ENCODE measurements around the gene SLC4A1. TPM values are rescaled to one million over a fixed set of nuclear protein-coding genes. Genes with fewer than 3 reads are reported as not detected.
A peak's percentile ranks its signal among the peaks of the same experiment; 100 is the strongest.

Gene SLC4A1
- total and polyA plus RNA-seq, 2 experiments from 2014 or later: not detected

- H3F3A ChIP-seq (replicated peaks; ENCODE audit: low read depth): peaks cover 18% of the 10 kb centered on the region
- peaks cover 17% of the 10 kb centered on the region for H3K36me3 Mint-ChIP-seq (ENCODE audit: low read depth)
- H3K27me3 Mint-ChIP-seq (ENCODE audit: insufficient read depth, low read depth, poor library complexity): peaks cover 17% of the 10 kb centered on the region
- peaks cover 29% of the 10 kb centered on the region for H3K79me2 ChIP-seq (replicated peaks; ENCODE audit: insufficient read depth)
- H3K4me3 ChIP-seq: peak overlapping the region; percentile 96
- H3K27ac ChIP-seq (ENCODE audit: low read depth): peak overlapping the region; percentile 66; the same call in 1 of the 2 replicates
- peaks cover 11% of the 10 kb centered on the region; the same call in 1 of the 2 replicates for H3K27me3 ChIP-seq (ENCODE audit: insufficient read depth)
- H3K9me2 ChIP-seq (ENCODE audit: insufficient read depth): no peaks in the 10 kb centered on the region
- peak overlapping the region; percentile 88 for H3K27ac Mint-ChIP-seq
- DNase-seq (ENCODE audit: low spot score): peak; percentile 90
- no peaks in the 10 kb centered on the region for H3K9me3 Mint-ChIP-seq
- H3K4me3 Mint-ChIP-seq: peak overlapping the region; percentile 76
- peak; percentile 54 for ATAC-seq
- H4K20me1 ChIP-seq (replicated peaks; ENCODE audit: insufficient read depth): no peaks in the 10 kb centered on the region
- peaks cover 13% of the 10 kb centered on the region for H3K4me1 ChIP-seq (ENCODE audit: insufficient read depth)
- no peaks in the 10 kb centered on the region for H3K36me3 ChIP-seq (ENCODE audit: insufficient read depth)
- peak overlapping the region; percentile 100 for H3K4me2 ChIP-seq
- H2AFZ ChIP-seq: peak overlapping the region; percentile 93
- peak; percentile 41 for TF ChIP-seq POLR2AphosphoS5 (IDR thresholded peaks at IDR 0.05; ENCODE audit: low read depth)
- no peak for TF ChIP-seq CREB1 (CRISPR knock-in tag; IDR thresholded peaks at IDR 0.05; ENCODE audit: low read depth)
- peak; percentile 20 for TF ChIP-seq EZH2 (IDR thresholded peaks at IDR 0.05; ENCODE audit: low read depth, unreplicated experiment)
- H3K4me1 Mint-ChIP-seq: peaks cover 21% of the 10 kb centered on the region
These were observed 46.7 kb downstream of the SLC4A1 start for GRCh38 chr17:44221084-44221861.

DNA sequence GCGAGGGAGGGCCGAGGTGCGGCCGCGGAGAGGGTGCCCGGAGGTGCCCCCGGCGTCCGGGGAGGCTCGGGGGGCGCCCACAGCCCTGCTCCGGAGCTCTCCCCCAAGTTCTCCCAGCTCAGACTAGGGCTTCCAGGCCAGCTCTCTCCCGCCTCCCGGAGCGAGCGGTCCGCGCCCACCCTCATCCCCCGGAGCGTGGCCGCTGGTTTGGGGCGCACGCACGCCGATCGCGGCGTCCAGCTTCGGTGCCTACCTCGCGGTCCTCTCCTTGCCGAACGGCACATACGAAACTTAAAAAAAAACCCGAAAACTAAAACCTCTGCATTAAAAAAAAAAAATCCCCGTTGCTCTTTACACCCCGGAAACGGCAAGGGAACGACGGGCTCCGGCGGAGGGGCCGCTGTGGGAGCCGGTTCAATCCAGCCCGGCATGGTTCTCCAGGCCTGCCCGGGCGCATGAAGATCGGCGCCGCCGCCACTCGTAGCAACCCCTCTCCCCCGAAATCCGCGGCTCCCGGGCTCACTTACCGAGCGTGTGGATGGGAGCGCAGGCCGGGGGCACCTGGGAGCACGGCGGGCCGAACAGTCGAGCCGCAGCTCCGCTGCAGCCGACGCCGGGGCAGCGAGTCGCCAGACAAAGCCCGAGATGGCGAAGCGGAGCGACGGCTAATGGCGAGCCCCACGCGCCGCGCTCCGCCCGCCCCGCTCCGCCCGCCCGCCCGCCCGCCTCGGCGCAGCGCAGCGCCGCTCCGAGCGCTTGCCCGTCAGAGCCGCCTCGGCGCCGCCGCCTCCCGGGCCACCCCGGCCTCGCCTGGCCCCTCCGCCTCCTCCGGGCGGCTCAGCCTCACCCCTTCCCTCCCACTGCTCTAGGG is 47.5 kb downstream of the SLC4A1 start:
- Histone ChIP-seq H3K27me3 (ENCODE audit: insufficient read depth) (peaks cover 11% of the 10 kb centered on the region; the same call in 1 of the 2 replicates), H3K36me3 (ENCODE audit: insufficient read depth) (peaks cover 2% of the 10 kb centered on the region; the same call in 1 of the 2 replicates), H3K27ac (ENCODE audit: low read depth) (peak overlapping the region; percentile 90), H3K4me1 (ENCODE audit: insufficient read depth) (peaks cover 13% of the 10 kb centered on the region), H3K79me2 (replicated peaks; ENCODE audit: insufficient read depth) (peaks cover 29% of the 10 kb centered on the region), H3K9me2 (ENCODE audit: insufficient read depth) (no peaks in the 10 kb centered on the region), H3K4me3 (peak overlapping the region; percentile 96), H2AFZ (no peak overlapping the region), H3K4me2 (peak overlapping the region; percentile 100), H4K20me1 (replicated peaks; ENCODE audit: insufficient read depth) (no peaks in the 10 kb centered on the region; the same call in none of the 2 replicates), H3F3A (replicated peaks; ENCODE audit: low read depth) (peaks cover 19% of the 10 kb centered on the region)
- Mint-ChIP-seq H3K27me3 (ENCODE audit: insufficient read depth, low read depth, poor library complexity) (peaks cover 17% of the 10 kb centered on the region), H3K4me3 (peak overlapping the region; percentile 76), H3K27ac (peak overlapping the region; percentile 97), H3K4me1 (peaks cover 21% of the 10 kb centered on the region), H3K9me3 (no peaks in the 10 kb centered on the region), H3K36me3 (ENCODE audit: low read depth) (peaks cover 25% of the 10 kb centered on the region)
- peak; percentile 12 for ATAC-seq
- peak; percentile 61 for DNase-seq (ENCODE audit: low spot score)
- no peak; the same call in none of the 2 replicates for TF ChIP-seq POLR2AphosphoS5 (IDR thresholded peaks at IDR 0.05; ENCODE audit: low read depth)
- no peak for TF ChIP-seq ZNF114 (CRISPR knock-in tag; IDR thresholded peaks at IDR 0.05)
- no peak for TF ChIP-seq ZNF331 (CRISPR knock-in tag; IDR thresholded peaks at IDR 0.05; ENCODE audit: low read depth)
- no peak for TF ChIP-seq JUNB (IDR thresholded peaks at IDR 0.05; ENCODE audit: unreplicated experiment)
- no peak for TF ChIP-seq ETS1 (IDR thresholded peaks at IDR 0.05)
- TF ChIP-seq, protein P1, sequence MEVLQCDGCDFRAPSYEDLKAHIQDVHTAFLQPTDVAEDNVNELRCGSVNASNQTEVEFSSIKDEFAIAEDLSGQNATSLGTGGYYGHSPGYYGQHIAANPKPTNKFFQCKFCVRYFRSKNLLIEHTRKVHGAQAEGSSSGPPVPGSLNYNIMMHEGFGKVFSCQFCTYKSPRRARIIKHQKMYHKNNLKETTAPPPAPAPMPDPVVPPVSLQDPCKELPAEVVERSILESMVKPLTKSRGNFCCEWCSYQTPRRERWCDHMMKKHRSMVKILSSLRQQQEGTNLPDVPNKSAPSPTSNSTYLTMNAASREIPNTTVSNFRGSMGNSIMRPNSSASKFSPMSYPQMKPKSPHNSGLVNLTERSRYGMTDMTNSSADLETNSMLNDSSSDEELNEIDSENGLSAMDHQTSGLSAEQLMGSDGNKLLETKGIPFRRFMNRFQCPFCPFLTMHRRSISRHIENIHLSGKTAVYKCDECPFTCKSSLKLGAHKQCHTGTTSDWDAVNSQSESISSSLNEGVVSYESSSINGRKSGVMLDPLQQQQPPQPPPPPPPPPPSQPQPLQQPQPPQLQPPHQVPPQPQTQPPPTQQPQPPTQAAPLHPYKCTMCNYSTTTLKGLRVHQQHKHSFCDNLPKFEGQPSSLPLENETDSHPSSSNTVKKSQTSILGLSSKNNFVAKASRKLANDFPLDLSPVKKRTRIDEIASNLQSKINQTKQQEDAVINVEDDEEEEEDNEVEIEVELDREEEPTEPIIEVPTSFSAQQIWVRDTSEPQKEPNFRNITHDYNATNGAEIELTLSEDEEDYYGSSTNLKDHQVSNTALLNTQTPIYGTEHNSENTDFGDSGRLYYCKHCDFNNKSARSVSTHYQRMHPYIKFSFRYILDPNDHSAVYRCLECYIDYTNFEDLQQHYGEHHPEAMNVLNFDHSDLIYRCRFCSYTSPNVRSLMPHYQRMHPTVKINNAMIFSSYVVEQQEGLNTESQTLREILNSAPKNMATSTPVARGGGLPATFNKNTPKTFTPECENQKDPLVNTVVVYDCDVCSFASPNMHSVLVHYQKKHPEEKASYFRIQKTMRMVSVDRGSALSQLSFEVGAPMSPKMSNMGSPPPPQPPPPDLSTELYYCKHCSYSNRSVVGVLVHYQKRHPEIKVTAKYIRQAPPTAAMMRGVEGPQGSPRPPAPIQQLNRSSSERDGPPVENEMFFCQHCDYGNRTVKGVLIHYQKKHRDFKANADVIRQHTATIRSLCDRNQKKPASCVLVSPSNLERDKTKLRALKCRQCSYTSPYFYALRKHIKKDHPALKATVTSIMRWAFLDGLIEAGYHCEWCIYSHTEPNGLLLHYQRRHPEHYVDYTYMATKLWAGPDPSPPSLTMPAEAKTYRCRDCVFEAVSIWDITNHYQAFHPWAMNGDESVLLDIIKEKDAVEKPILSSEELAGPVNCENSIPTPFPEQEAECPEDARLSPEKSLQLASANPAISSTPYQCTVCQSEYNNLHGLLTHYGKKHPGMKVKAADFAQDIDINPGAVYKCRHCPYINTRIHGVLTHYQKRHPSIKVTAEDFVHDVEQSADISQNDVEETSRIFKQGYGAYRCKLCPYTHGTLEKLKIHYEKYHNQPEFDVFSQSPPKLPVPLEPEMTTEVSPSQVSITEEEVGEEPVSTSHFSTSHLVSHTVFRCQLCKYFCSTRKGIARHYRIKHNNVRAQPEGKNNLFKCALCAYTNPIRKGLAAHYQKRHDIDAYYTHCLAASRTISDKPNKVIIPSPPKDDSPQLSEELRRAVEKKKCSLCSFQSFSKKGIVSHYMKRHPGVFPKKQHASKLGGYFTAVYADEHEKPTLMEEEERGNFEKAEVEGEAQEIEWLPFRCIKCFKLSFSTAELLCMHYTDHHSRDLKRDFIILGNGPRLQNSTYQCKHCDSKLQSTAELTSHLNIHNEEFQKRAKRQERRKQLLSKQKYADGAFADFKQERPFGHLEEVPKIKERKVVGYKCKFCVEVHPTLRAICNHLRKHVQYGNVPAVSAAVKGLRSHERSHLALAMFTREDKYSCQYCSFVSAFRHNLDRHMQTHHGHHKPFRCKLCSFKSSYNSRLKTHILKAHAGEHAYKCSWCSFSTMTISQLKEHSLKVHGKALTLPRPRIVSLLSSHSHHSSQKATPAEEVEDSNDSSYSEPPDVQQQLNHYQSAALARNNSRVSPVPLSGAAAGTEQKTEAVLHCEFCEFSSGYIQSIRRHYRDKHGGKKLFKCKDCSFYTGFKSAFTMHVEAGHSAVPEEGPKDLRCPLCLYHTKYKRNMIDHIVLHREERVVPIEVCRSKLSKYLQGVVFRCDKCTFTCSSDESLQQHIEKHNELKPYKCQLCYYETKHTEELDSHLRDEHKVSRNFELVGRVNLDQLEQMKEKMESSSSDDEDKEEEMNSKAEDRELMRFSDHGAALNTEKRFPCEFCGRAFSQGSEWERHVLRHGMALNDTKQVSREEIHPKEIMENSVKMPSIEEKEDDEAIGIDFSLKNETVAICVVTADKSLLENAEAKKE (CRISPR knock-in tag; IDR thresholded peaks at IDR 0.05): no peak
- no peak for TF ChIP-seq EZH2phosphoT487 (IDR thresholded peaks at IDR 0.05; ENCODE audit: unreplicated experiment)
- TF ChIP-seq NANOG (IDR thresholded peaks at IDR 0.05; ENCODE audit: borderline replicate concordance): no peak
- TF ChIP-seq CREB1 (CRISPR knock-in tag; IDR thresholded peaks at IDR 0.05; ENCODE audit: low read depth): no peak

Measured in GM23338 (cell line).